Peyer's patch (tissue), 4 donors: ENCODE measurements around the gene PDE6A. TPM values are rescaled to one million over a fixed set of nuclear protein-coding genes. Genes with fewer than 3 reads are reported as not detected.
"Not testable (repeated sequence)": the region's sequence is repeated elsewhere in the genome, so short reads cannot be mapped to it uniquely, and the experiment has no call there.

Source experiments
- DNase-seq, 3 donors: peaks; one replicate each; pipeline ENCODE4 v3.0.0-alpha.2; 2017 to 2019
- H3K27ac ChIP-seq, 4 donors: fragments of 200-600 bp; sonication (generic); one replicate each; pipeline ENCODE4 v1.5.1; 2016 to 2019
- H3K27me3 ChIP-seq, 2 donors: fragments of 200-600 bp; sonication (generic); one replicate each; pipeline ENCODE4 v1.5.1; 2019
- H3K36me3 ChIP-seq, 3 donors: fragments of 200-600 bp; sonication (generic); one replicate each; pipeline ENCODE4 v1.5.1; 2016 to 2019
- H3K4me1 ChIP-seq, 4 donors: fragments of 200-600 bp; sonication (generic); one replicate each; pipeline ENCODE4 v1.5.1; 2016 to 2019
- H3K4me3 ChIP-seq, 4 donors: fragments of 200-600 bp; sonication (generic); 1 replicate in 3 of 4; 2 replicates in 1 of 4; pipeline ENCODE4 v1.5.1; 2016 to 2019; ENCODE audit warnings: mild to moderate bottlenecking in 1 of 4
- H3K9me3 ChIP-seq, 4 donors: fragments of 200-600 bp; sonication (generic); one replicate each; pipeline ENCODE4 v1.5.1; 2016 to 2019; ENCODE audit warnings: mild to moderate bottlenecking in 1 of 4
- POLR2A ChIP-seq, 2 donors: fragments of 450-650 bp; IDR thresholded peaks; one replicate each; pipeline ENCODE4 v1.5.1; 2017; ENCODE audit warnings: antibody characterized with exemption in 2 of 2, mild to moderate bottlenecking in 2 of 2, moderate library complexity in 2 of 2
- total RNA-seq, 4 donors: library from RNA; depleted of rRNA; stranded (reverse); fragments of >200 nt; gene quantifications; one replicate each; pipeline ENCODE4 v1.1.0, GENCODE V29; 2016
- TF ChIP-seq, protein P1 (sequence below), 6 experiments: fragments of 450-650 bp in 4 of 6; fragments of 200-600 bp in 2 of 6; sonication (generic) in 1 of 6; IDR thresholded peaks; one replicate each; pipeline ENCODE4 v1.5.1; 2017 to 2019; ENCODE audit warnings: antibody characterized with exemption in 6 of 6, mild to moderate bottlenecking in 3 of 6, moderate library complexity in 1 of 6

Gene PDE6A
- total RNA-seq, 4 donors from 2014 or later, result not detected

DNA sequence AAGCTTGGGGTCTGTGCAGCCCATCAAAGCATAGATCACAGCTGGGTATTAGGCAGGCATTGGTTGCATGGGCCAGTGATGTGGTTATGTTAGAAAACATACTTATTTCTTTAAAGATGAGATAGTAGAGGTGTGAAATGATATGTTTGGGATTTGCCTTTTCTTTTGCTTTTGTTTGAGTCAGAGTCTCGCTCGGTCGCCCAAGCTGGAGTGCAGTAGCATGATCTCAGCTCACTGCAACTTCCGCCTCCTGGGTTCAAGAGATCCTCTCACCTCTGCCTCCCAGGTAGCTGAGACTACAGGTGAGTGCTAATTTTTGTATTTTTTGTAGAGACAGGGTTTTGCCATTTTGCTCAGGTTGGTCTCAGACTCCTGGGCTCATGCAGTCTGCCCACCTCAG is 84.8 kb downstream of the PDE6A start:
- Histone ChIP-seq H3K9me3 (no peaks in the 10 kb centered on the region), H3K4me1 (peaks cover 0 to 22% (median 0%) of the 10 kb centered on the region in 4 donors), H3K36me3 (no peaks in the 10 kb centered on the region), H3K27ac (no peak overlapping the region), H3K27me3 (no peaks in the 10 kb centered on the region), H3K4me3 (no peak overlapping the region)
- DNase-seq, result no peak
- TF ChIP-seq POLR2A (IDR thresholded peaks at IDR 0.05), result no peak
- TF ChIP-seq, protein P1, sequence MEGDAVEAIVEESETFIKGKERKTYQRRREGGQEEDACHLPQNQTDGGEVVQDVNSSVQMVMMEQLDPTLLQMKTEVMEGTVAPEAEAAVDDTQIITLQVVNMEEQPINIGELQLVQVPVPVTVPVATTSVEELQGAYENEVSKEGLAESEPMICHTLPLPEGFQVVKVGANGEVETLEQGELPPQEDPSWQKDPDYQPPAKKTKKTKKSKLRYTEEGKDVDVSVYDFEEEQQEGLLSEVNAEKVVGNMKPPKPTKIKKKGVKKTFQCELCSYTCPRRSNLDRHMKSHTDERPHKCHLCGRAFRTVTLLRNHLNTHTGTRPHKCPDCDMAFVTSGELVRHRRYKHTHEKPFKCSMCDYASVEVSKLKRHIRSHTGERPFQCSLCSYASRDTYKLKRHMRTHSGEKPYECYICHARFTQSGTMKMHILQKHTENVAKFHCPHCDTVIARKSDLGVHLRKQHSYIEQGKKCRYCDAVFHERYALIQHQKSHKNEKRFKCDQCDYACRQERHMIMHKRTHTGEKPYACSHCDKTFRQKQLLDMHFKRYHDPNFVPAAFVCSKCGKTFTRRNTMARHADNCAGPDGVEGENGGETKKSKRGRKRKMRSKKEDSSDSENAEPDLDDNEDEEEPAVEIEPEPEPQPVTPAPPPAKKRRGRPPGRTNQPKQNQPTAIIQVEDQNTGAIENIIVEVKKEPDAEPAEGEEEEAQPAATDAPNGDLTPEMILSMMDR (IDR thresholded peaks at IDR 0.05), result no peak

DNA sequence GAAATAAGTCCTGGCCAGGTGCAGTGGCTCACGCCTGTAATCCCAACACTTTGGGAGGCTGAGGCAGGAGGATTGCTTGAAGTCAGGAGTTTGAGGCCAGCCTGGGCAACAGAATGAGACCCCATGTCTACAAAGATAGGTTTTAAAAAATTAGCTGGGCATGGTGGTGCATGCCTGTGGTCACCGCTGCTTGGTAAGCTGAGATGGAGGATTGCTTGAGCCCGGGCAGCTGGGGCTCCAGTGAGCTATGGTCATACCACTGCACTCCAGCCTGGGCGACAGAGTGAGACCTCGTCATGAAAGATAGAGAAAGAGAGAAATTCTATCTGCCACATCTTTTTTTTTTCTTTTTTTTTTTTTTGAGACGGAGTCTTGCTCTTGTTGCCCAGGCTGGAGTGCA is 86.1 kb downstream of the PDE6A start:
- DNase-seq, result not testable (repeated sequence)

DNA sequence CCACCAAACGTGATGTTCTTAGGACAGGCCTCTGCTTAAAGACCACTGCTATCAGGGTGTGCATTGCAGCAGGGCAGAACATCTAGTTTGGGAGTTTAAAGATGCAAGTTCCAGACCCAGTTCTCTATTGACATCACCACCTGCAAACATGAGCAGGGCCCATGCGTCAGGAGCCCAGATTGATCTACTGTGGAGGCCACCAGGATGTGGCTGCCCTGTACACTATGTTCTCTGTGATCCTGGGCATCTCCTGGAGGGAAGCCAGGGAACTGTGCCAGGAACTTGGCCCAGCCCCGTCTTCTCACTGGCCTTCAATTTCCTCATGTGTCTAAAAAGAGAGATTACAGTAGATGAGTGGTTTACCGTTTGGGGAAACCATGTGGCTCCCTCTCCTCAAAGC is 87.1 kb downstream of the PDE6A start:
- TF ChIP-seq, protein P1 (IDR thresholded peaks at IDR 0.05), result peak in 3 of 6 experiments; percentile 7 to 20 (median 10)
- TF ChIP-seq POLR2A (IDR thresholded peaks at IDR 0.05), result no peak
- Histone ChIP-seq H3K27me3 (no peaks in the 10 kb centered on the region), H3K36me3 (no peaks in the 10 kb centered on the region), H3K9me3 (no peaks in the 10 kb centered on the region), H3K4me3 (no peak overlapping the region), H3K27ac (peak overlapping the region in 3 of 4 donors; percentile 50 to 83 (median 82)), H3K4me1 (peaks cover 0 to 22% (median 0%) of the 10 kb centered on the region in 4 donors)
- peak; percentile 29 to 92 (median 92) for DNase-seq

More for the DNA sequence above, 86.1 kb downstream of the PDE6A start:
- H3K9me3 ChIP-seq, H3K36me3 ChIP-seq, H3K27me3 ChIP-seq, H3K4me3 ChIP-seq: not testable (repeated sequence)
- H3K4me1 ChIP-seq, result peaks cover 0 to 22% (median 0%) of the 10 kb centered on the region in 4 donors
- H3K27ac ChIP-seq, result peak overlapping the region in 1 of 4 donors; percentile 83

DNA sequence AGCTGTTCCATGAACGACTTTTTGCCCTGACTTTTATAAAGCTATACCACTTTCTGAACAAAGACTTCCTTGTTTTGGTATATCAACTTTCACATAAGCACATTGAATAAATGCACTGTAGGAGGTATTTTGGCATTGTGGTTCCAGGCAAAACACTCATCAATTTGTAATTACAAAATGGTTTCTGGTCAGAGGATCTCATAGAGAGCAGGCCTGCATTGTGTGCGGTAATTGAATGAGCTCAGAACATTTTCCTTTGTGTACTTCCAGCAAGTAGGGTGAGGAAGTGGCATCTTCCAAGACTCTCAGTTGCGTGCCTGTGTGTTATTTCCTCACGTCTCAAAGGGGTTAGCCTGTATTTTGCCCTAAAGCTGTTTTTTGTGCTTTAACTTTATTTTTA is 89.2 kb downstream of the PDE6A start:
- DNase-seq, result no peak
- no peaks in the 10 kb centered on the region for H3K36me3 ChIP-seq
- peaks cover 0 to 22% (median 0%) of the 10 kb centered on the region in 4 donors for H3K4me1 ChIP-seq
- TF ChIP-seq, protein P1 (IDR thresholded peaks at IDR 0.05), result no peak
- no peak for TF ChIP-seq POLR2A (IDR thresholded peaks at IDR 0.05)
- no peak overlapping the region for H3K4me3 ChIP-seq
- H3K27me3 ChIP-seq, result no peaks in the 10 kb centered on the region
- no peaks in the 10 kb centered on the region for H3K9me3 ChIP-seq
- peak overlapping the region in 2 of 4 donors; percentile 39 to 43 for H3K27ac ChIP-seq

DNA sequence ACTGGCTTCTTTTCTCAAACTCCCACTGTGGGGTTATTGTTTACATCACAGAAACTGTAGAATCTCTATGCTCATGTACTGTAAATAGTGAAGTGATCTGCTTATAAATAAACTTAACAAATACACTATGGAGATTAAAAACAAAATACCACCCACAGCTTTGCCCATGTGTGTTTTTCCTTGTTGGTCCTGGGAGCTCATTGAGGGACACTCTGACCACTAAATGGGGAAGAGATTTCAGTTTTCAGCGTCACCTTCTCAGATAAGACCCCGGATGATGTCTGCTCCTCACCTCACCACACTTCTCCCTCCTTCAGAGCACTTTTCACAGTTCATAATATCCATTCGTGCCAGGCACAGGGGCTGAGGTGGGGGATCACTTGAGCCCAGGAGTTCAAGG is 89.7 kb downstream of the PDE6A start:
- DNase-seq, result no peak
- TF ChIP-seq, protein P1 (IDR thresholded peaks at IDR 0.05), result no peak
- no peak for TF ChIP-seq POLR2A (IDR thresholded peaks at IDR 0.05)
- H3K4me1 ChIP-seq, result peaks cover 0 to 22% (median 0%) of the 10 kb centered on the region in 4 donors
- H3K36me3 ChIP-seq, result no peaks in the 10 kb centered on the region
- no peaks in the 10 kb centered on the region for H3K27me3 ChIP-seq
- H3K9me3 ChIP-seq, result no peaks in the 10 kb centered on the region
- no peak overlapping the region for H3K4me3 ChIP-seq
- H3K27ac ChIP-seq, result peak overlapping the region in 1 of 4 donors; percentile 43

DNA sequence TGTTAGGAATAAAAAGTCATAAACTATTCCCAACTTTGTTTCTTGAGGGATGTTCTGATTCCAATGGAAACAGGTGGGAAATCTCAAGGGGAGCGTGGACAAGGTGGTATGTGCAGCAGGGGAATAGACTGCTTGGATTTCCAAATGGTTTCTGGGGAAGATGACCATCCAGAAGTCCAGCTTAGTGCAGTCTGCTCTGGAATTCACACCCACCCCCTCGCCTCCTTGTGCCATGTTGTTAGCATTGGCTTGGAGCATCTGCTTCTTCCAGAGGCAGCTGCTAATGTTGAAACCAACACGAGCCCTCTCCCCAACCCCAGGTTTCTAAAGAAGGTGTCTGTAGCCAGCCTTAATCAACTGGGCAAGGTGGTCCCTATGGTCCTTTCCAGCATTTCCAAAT is 90.9 kb downstream of the PDE6A start:
- Histone ChIP-seq H3K27me3 (no peaks in the 10 kb centered on the region), H3K27ac (no peak overlapping the region), H3K4me1 (peaks cover 0 to 22% (median 0%) of the 10 kb centered on the region in 4 donors), H3K36me3 (peaks cover 0 to 4% (median 0%) of the 10 kb centered on the region in 3 donors), H3K4me3 (no peak overlapping the region), H3K9me3 (no peaks in the 10 kb centered on the region)
- TF ChIP-seq, protein P1 (IDR thresholded peaks at IDR 0.05), result no peak
- no peak for TF ChIP-seq POLR2A (IDR thresholded peaks at IDR 0.05)
- DNase-seq, result no peak
